Fibroblast of villous mesenchyme (primary cell): ENCODE results near the gene PRLR. TPM values are rescaled to one million over a fixed set of nuclear protein-coding genes. Genes with fewer than 3 reads are reported as not detected.

Experiments
- DNase-seq: peaks from one replicate; pipeline ENCODE4 v3.0.0-alpha.2; 2010; ENCODE audit warnings: low read depth
- H3K4me3 ChIP-seq: 2 replicates; pipeline ENCODE4 v1.5.1; 2011; ENCODE audit warnings: low read depth, mild to moderate bottlenecking, low read length
- total RNA-seq: library from RNA; depleted of rRNA; stranded (reverse); fragments of >200 nt; gene quantifications from 2 replicates; pipeline ENCODE4 v1.2.3, GENCODE V29; 2012
- TF ChIP-seq, protein P1 (sequence below): IDR thresholded peaks from 2 replicates; pipeline ENCODE4 v1.5.1; 2012; ENCODE audit warnings: low read depth, mild to moderate bottlenecking, low read length; ENCODE audit not compliant: insufficient read depth

PRLR gene
- total RNA-seq, 1 donor = 3.5 TPM

DNA sequence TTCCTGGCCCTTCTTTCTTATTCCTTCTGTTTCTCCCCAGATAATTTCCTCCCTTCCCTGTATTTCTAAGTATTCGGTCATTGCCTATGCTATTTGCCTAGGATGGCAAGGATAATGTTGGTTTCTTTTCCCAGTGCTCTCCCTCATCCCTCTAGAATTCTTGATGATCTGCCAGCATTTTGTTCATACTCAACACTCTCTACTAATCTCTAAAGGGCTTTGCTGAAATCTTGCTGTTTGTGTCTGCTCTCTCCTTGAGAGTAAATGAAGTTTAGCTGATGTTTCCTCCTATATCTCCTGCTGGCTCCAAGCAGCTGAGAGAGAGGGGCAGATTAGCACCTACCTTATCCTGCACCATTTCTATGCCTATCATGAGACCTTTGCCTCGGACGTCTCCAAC is 220.6 kb downstream of the PRLR start:
- TF ChIP-seq, protein P1, sequence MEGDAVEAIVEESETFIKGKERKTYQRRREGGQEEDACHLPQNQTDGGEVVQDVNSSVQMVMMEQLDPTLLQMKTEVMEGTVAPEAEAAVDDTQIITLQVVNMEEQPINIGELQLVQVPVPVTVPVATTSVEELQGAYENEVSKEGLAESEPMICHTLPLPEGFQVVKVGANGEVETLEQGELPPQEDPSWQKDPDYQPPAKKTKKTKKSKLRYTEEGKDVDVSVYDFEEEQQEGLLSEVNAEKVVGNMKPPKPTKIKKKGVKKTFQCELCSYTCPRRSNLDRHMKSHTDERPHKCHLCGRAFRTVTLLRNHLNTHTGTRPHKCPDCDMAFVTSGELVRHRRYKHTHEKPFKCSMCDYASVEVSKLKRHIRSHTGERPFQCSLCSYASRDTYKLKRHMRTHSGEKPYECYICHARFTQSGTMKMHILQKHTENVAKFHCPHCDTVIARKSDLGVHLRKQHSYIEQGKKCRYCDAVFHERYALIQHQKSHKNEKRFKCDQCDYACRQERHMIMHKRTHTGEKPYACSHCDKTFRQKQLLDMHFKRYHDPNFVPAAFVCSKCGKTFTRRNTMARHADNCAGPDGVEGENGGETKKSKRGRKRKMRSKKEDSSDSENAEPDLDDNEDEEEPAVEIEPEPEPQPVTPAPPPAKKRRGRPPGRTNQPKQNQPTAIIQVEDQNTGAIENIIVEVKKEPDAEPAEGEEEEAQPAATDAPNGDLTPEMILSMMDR = no peak
- no peak overlapping the region for H3K4me3 ChIP-seq
- DNase-seq = peak; percentile 71

GRCh38 chr5:35009019-35009418 is 221.3 kb downstream of the PRLR start:
- TF ChIP-seq, protein P1 = no peak
- H3K4me3 ChIP-seq = no peak overlapping the region
- no peak for DNase-seq

- no peak overlapping the region for H3K4me3 ChIP-seq
- TF ChIP-seq, protein P1 = no peak
- no peak for DNase-seq
These were observed 225.5 kb downstream of the PRLR start for GRCh38 chr5:35004771-35005170.

DNA sequence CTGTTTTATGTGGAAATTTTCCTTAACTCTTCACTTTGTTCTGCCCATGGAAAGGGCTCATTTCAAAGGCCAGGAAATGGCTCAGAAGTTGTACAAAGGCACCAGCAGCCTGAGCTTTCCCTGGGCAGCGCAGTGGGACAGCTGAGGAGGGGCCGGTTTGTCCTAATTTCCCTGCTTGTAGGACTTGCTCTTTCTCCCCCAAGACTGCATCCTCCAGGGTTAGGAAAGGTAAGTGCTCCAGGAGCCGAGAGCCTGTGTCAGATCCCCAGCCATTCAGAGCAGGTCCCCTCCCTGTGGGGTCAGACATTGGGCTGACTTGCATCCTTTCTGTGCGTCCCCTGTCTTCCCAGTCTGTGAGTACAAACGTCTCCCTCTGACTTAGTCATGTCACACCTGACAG is 226.1 kb downstream of the PRLR start:
- no peak overlapping the region for H3K4me3 ChIP-seq
- DNase-seq = no peak
- TF ChIP-seq, protein P1 = no peak

GRCh38 chr5:35003018-35003957 is 227.0 kb downstream of the PRLR start:
- TF ChIP-seq, protein P1 = peak; percentile 95
- peak; percentile 66 for DNase-seq
- no peak overlapping the region for H3K4me3 ChIP-seq

GRCh38 chr5:35002459-35002858 is 227.8 kb downstream of the PRLR start:
- no peak overlapping the region for H3K4me3 ChIP-seq
- no peak for DNase-seq
- TF ChIP-seq, protein P1 = no peak
